SU-DHL-6 (cell line): ENCODE data around the gene GGACT.
"Not testable (repeated sequence)": the region's sequence is repeated elsewhere in the genome, so short reads cannot be mapped to it uniquely, and the experiment has no call there.

Source experiments
- EZH2phosphoT487 ChIP-seq: fragments of 200-600 bp; sonication (generic), shearing (Covaris generic); conservative IDR thresholded peaks from 2 replicates; pipeline ENCODE4 v1.6.1; 2018; ENCODE audit warnings: mild to moderate bottlenecking, antibody characterized with exemption, low read length, moderate library complexity, mixed read lengths
- TF ChIP-seq, protein P1 (sequence below): fragments of 200-600 bp; sonication (generic); IDR thresholded peaks from one replicate; pipeline ENCODE4 v1.5.1; 2017; ENCODE audit warnings: antibody characterized with exemption, mild to moderate bottlenecking, low read length, moderate library complexity; ENCODE audit not compliant: insufficient read depth, poor library complexity, severe bottlenecking

DNA sequence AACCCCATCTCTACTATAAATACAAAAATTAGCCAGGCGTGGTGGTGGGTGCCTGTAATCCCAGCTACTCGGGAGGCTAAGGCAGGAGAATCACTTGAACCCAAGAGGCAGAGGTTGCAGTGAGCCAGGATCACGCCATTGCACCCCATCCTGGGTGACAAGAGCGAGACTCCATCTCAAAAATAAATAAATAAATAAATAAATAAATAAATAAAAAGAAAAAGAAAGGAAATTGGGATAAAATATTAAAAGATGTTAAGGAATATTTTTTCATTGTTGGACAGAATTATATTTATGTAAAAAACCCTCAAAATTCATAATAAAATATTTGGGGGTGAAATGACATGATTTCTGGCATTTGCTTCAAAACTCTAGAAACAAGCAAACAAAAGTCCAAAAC is 11.3 kb downstream of the GGACT start:
- TF ChIP-seq, protein P1, sequence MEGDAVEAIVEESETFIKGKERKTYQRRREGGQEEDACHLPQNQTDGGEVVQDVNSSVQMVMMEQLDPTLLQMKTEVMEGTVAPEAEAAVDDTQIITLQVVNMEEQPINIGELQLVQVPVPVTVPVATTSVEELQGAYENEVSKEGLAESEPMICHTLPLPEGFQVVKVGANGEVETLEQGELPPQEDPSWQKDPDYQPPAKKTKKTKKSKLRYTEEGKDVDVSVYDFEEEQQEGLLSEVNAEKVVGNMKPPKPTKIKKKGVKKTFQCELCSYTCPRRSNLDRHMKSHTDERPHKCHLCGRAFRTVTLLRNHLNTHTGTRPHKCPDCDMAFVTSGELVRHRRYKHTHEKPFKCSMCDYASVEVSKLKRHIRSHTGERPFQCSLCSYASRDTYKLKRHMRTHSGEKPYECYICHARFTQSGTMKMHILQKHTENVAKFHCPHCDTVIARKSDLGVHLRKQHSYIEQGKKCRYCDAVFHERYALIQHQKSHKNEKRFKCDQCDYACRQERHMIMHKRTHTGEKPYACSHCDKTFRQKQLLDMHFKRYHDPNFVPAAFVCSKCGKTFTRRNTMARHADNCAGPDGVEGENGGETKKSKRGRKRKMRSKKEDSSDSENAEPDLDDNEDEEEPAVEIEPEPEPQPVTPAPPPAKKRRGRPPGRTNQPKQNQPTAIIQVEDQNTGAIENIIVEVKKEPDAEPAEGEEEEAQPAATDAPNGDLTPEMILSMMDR = not testable (repeated sequence)
- TF ChIP-seq EZH2phosphoT487 = not testable (repeated sequence)
